ENCODE data around the gene PEX26.

The PEX26 gene

GRCh38 chr22:18144105-18144504, 66.3 kb downstream of the PEX26 start:
- DNase-seq (no peak), ATAC-seq (ENCODE audit: insufficient read depth, low read depth) (no peak)
- Histone ChIP-seq H3K4me1 (ENCODE audit: insufficient read depth, low read length) (peaks cover 8% of the 10 kb centered on the region), H3K4me3 (ENCODE audit: low read depth in 1 of 2, low read length in 2 of 2) (no peak overlapping the region), H3K9me3 (ENCODE audit: insufficient read depth, low read length, severe bottlenecking) (no peaks in the 10 kb centered on the region), H2AFZ (ENCODE audit: low read depth, low read length) (no peak overlapping the region), H3K27me3 (ENCODE audit: insufficient read depth, low read length, poor library complexity) (no peaks in the 10 kb centered on the region), H3K27ac (ENCODE audit: low read length) (no peak overlapping the region), H3K4me2 (ENCODE audit: insufficient read depth, low read length) (no peak overlapping the region), H3K9ac (ENCODE audit: low read depth, low read length) (no peak overlapping the region), H3K36me3 (ENCODE audit: insufficient read depth, low read length) (no peaks in the 10 kb centered on the region), H3K79me2 (ENCODE audit: insufficient read depth, low read length) (no peaks in the 10 kb centered on the region), H4K20me1 (ENCODE audit: insufficient read depth, low read length) (no peaks in the 10 kb centered on the region)
- TF ChIP-seq EZH2 (IDR thresholded peaks at IDR 0.05; ENCODE audit: borderline replicate concordance, low read depth, low read length, severe bottlenecking) (no peak), CTCF (IDR thresholded peaks at IDR 0.05; ENCODE audit: borderline replicate concordance, extremely low read depth, low read length, poor library complexity, severe bottlenecking) (no peak)

DNA sequence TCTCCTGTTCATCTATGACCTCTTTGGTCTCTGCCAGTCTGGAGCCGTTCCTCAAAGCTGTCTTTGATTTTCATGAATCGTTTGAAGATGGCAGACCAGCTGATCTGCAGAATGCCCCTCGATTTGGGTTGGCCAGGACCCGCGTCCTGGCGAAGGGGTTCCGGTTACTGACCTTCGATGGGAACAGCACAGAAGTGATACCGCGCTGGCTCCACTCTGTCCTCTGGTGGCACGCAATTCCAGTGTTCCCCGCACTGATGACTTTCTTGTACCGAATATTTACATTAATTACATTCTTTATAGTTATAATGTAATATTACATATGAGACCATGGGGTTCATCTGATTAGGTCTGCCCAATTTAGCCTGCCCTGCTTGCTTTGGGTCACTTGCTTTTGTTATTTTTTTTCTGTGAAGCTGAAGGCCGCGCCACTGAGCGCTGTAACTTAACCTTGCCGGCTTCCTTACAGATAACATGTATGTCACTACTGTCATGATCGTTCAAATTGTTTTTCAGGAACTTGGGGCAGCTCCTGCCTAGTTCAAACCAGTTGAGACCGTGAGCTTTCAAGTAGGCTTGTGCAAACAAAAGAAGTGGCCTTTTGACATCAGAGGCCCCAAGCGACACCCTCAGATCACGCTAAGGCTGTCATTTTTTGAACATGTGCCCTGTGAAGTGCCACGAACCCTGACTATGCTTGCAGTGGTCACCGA, 68.0 kb downstream of the PEX26 start:
- Histone ChIP-seq H3K4me3 (ENCODE audit: low read depth in 1 of 2, low read length in 2 of 2) (no peak overlapping the region), H3K27me3 (ENCODE audit: insufficient read depth, low read length, poor library complexity) (no peaks in the 10 kb centered on the region), H3K79me2 (ENCODE audit: insufficient read depth, low read length) (no peaks in the 10 kb centered on the region), H3K9me3 (ENCODE audit: insufficient read depth, low read length, severe bottlenecking) (no peaks in the 10 kb centered on the region), H4K20me1 (ENCODE audit: insufficient read depth, low read length) (no peaks in the 10 kb centered on the region), H3K4me2 (ENCODE audit: insufficient read depth, low read length) (no peak overlapping the region), H3K9ac (ENCODE audit: low read depth, low read length) (no peak overlapping the region), H3K27ac (ENCODE audit: low read length) (no peak overlapping the region), H3K4me1 (ENCODE audit: insufficient read depth, low read length) (peaks cover 22% of the 10 kb centered on the region), H3K36me3 (ENCODE audit: insufficient read depth, low read length) (no peaks in the 10 kb centered on the region), H2AFZ (ENCODE audit: low read depth, low read length) (no peak overlapping the region)
- DNase-seq (no peak), ATAC-seq (ENCODE audit: insufficient read depth, low read depth) (no peak)
- no peak for TF ChIP-seq CTCF (IDR thresholded peaks at IDR 0.05; ENCODE audit: borderline replicate concordance, extremely low read depth, low read length, poor library complexity, severe bottlenecking)
- TF ChIP-seq EZH2 (IDR thresholded peaks at IDR 0.05; ENCODE audit: borderline replicate concordance, low read depth, low read length, severe bottlenecking): no peak

DNA sequence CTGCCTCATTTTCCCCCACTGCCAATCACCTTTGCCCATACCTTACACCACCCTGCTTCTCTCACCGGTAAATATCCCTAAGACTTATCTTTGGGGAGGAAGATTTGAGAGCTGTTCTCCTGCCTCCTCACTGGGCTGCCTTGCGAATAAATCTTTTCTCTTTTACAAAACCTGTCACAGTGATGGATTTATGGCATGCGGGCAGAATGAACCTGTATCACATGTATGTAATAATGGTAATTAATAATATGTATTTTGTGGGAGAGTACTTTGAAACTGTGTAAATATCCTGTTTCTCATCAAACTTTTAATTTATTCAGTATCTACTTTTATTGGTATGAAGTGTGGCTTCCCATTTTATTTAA, 68.6 kb downstream of the PEX26 start:
- Histone ChIP-seq H2AFZ (ENCODE audit: low read depth, low read length) (no peak overlapping the region), H3K4me3 (ENCODE audit: low read depth in 1 of 2, low read length in 2 of 2) (no peak overlapping the region), H3K27me3 (ENCODE audit: insufficient read depth, low read length, poor library complexity) (no peaks in the 10 kb centered on the region), H3K4me2 (ENCODE audit: insufficient read depth, low read length) (no peak overlapping the region), H3K79me2 (ENCODE audit: insufficient read depth, low read length) (no peaks in the 10 kb centered on the region), H3K9me3 (ENCODE audit: insufficient read depth, low read length, severe bottlenecking) (no peaks in the 10 kb centered on the region), H4K20me1 (ENCODE audit: insufficient read depth, low read length) (no peaks in the 10 kb centered on the region), H3K4me1 (ENCODE audit: insufficient read depth, low read length) (peaks cover 28% of the 10 kb centered on the region), H3K9ac (ENCODE audit: low read depth, low read length) (no peak overlapping the region), H3K27ac (ENCODE audit: low read length) (no peak overlapping the region), H3K36me3 (ENCODE audit: insufficient read depth, low read length) (no peaks in the 10 kb centered on the region)
- ATAC-seq (ENCODE audit: insufficient read depth, low read depth) (no peak), DNase-seq (no peak)
- no peak for TF ChIP-seq CTCF (IDR thresholded peaks at IDR 0.05; ENCODE audit: borderline replicate concordance, extremely low read depth, low read length, poor library complexity, severe bottlenecking)
- no peak for TF ChIP-seq EZH2 (IDR thresholded peaks at IDR 0.05; ENCODE audit: borderline replicate concordance, low read depth, low read length, severe bottlenecking)

Measured in DND-41 (cell line).